K562 (cell line): ENCODE measurements around the gene RBM18. TPM values are rescaled to one million over a fixed set of nuclear protein-coding genes. Genes with fewer than 3 reads are reported as not detected.

ENCODE experiments used
- ATAC-seq: fragments of 200-7000 bp; cut with Tn5 transposase; 3 replicates; pipeline ENCODE4 v1.9.1; 2020; ENCODE audit warnings: moderate library complexity
- BruUV-seq: library from RNA; stranded (reverse); fragments of 400-500 nt; replicated peaks from 2 replicates; lab custom pipeline; 2021; lab: Mats Ljungman, UMichigan
- CTCF ChIA-PET: fragments of 300-600 bp; formaldehyde crosslinking; extraction: SDS; loops from one replicate; lab custom pipeline; 2021; ENCODE audit warnings: low intra/inter-chr PET ratio; lab: Yijun Ruan, JAX
- POLR2A ChIA-PET: fragments of 300-600, 350-650 bp; sonication (Branson Sonifier 250); formaldehyde crosslinking; extraction: SDS; loops from one replicate; lab custom pipeline; 2021; ENCODE audit warnings: antibody characterized with exemption, inconsistent platforms; lab: Yijun Ruan, JAX
- DNase-seq, 4 experiments: peaks; one replicate each; pipeline versions ENCODE4 v3.0.0 to v3.0.0-alpha.2; 2011 to 2018; ENCODE audit warnings: low spot score in 3 of 4, mixed read lengths in 3 of 4; ENCODE audit errors: extremely low read depth in 1 of 4
- FAIRE-seq: peaks from 2 replicates; lab custom pipeline; 2011; peaks lifted over from hg19 to GRCh38; lab: Jason Lieb, UNC
- H2AFZ ChIP-seq: 2 replicates; pipeline ENCODE4 v1.6.0; 2011; ENCODE audit warnings: low read depth, low read length, control low read depth, inconsistent platforms
- H3K27ac ChIP-seq: fragments of 200-600 bp; 3 replicates; pipeline ENCODE4 v1.8.0; 2011; ENCODE audit warnings: low read depth, mild to moderate bottlenecking, control low read depth, inconsistent platforms, low read length, moderate library complexity, mixed read lengths; ENCODE audit errors: extremely low read depth
- H3K27me3 ChIP-seq, 2 experiments: fragments of 300-600 bp in 1 of 2; 2 replicates in 1 of 2; 3 replicates in 1 of 2; pipeline versions ENCODE4 v1.6.0 to v1.8.0; 2011; ENCODE audit warnings: inconsistent platforms in 2 of 2, low read length in 2 of 2, mild to moderate bottlenecking in 1 of 2, mixed read lengths in 1 of 2, moderate library complexity in 1 of 2; ENCODE audit not compliant: control insufficient read depth in 2 of 2, insufficient read depth in 2 of 2
- H3K36me3 ChIP-seq: fragments of 300-600 bp; 3 replicates; pipeline ENCODE4 v1.8.0; 2011; ENCODE audit warnings: mild to moderate bottlenecking, low read length, inconsistent platforms; ENCODE audit not compliant: control insufficient read depth, insufficient read depth
- H3K4me1 ChIP-seq, 2 experiments: fragments of 200-600 bp in 1 of 2; replicated peaks in 1 of 2; 2 replicates in 1 of 2; 3 replicates in 1 of 2; pipeline versions ENCODE4 v1.5.1 to v1.8.0; 2011; ENCODE audit warnings: inconsistent platforms in 2 of 2, low read length in 2 of 2, mild to moderate bottlenecking in 1 of 2, mixed read lengths in 1 of 2, moderate library complexity in 1 of 2; ENCODE audit not compliant: control insufficient read depth in 2 of 2, insufficient read depth in 2 of 2
- H3K4me2 ChIP-seq: 2 replicates; pipeline ENCODE4 v1.6.1; 2011; ENCODE audit warnings: low read length, control low read depth, inconsistent platforms, mixed read lengths; ENCODE audit not compliant: insufficient read depth
- H3K4me3 ChIP-seq: fragments of 200-600 bp; sonication (generic), shearing (Covaris generic); 2 replicates; pipeline ENCODE4 v1.5.1; 2016; ENCODE audit warnings: control low read depth, inconsistent platforms
- H3K79me2 ChIP-seq: fragments of 200-600 bp; 3 replicates; pipeline ENCODE4 v1.8.0; 2011; ENCODE audit warnings: low read length, inconsistent platforms; ENCODE audit not compliant: control insufficient read depth, insufficient read depth
- H3K9ac ChIP-seq, 2 experiments: 2 replicates each; pipeline versions ENCODE4 v1.6.0 to v1.6.1; 2011; ENCODE audit warnings: low read depth in 2 of 2, low read length in 2 of 2, control low read depth in 1 of 2, inconsistent platforms in 1 of 2, mild to moderate bottlenecking in 1 of 2, mixed read lengths in 1 of 2; ENCODE audit not compliant: insufficient read depth in 1 of 2
- H3K9me1 ChIP-seq: one replicate; pipeline ENCODE4 v1.6.0; 2011; ENCODE audit warnings: inconsistent platforms, mild to moderate bottlenecking, low read length, moderate library complexity; ENCODE audit not compliant: control insufficient read depth, insufficient read depth
- H3K9me3 ChIP-seq: replicated peaks from 2 replicates; pipeline ENCODE4 v1.5.1; 2011; ENCODE audit warnings: low read depth, low read length, inconsistent platforms; ENCODE audit not compliant: control insufficient read depth, insufficient read depth
- H4K20me1 ChIP-seq: replicated peaks from 2 replicates; pipeline ENCODE4 v1.6.1; 2011; ENCODE audit warnings: low read length, inconsistent platforms, mixed read lengths; ENCODE audit not compliant: control insufficient read depth, insufficient read depth
- NR1H2 ChIP-seq: sonication (generic); formaldehyde crosslinking; IDR thresholded peaks from 2 replicates; pipeline ENCODE4 v1.4.0; 2020; ENCODE audit warnings: mild to moderate bottlenecking, missing genetic modification reagents
- ZC3H4 ChIP-seq: sonication (generic); formaldehyde crosslinking; IDR thresholded peaks from 2 replicates; pipeline ENCODE4 v1.9.0; 2021; ENCODE audit warnings: missing genetic modification reagents, borderline replicate concordance
- ZNF699 ChIP-seq: fragments of 250-450 bp; sonication (Bioruptor Pico); IDR thresholded peaks from 2 replicates; pipeline ENCODE4 v1.8.0; 2021; ENCODE audit warnings: mild to moderate bottlenecking, moderate library complexity; ENCODE audit not compliant: insufficient replicate concordance
- WGBS: fragments of 100-300 bp; shearing (Covaris generic); methylation state at CpG from one replicate; pipeline ENCODE4 v1.1.6; 2016; ENCODE audit warnings: low coverage, mixed read lengths; ENCODE audit not compliant: insufficient coverage; ENCODE audit errors: missing lambda C conversion rate; 5-methylcytosine and 5-hydroxymethylcytosine counted together
- in situ Hi-C: fragments of 300-500 bp; cut with MboI; formaldehyde crosslinking; loops from 4 replicates; pipeline ENCODE4 v1.15.0; 2018; ENCODE audit warnings: inconsistent platforms, mixed read lengths
- intact Hi-C: fragments of 100-400 bp; cut with micrococcal nuclease; formaldehyde crosslinking; loops from 2 replicates; pipeline ENCODE4 v1.14.2; 2022
- polyA plus RNA-seq, 8 experiments: library from polyadenylated mRNA; depleted of rRNA in 4 of 8; stranded (reverse) in 5 of 8; unstranded in 3 of 8; fragments of >200 nt; fragmentation: Nextera tagmentation in 2 of 8; fragmentation: Illumina TruSeq in 1 of 8; extraction: Ambion mirVana in 2 of 8; extraction: Trizol in 1 of 8; gene quantifications; 2 replicates each; pipeline versions ENCODE4 v1.2.1 to v1.2.3, GENCODE V29; 2011 to 2014; ENCODE audit warnings: inconsistent platforms in 1 of 8, missing spikeins in 1 of 8
- total RNA-seq, 7 experiments: library from RNA; depleted of rRNA in 6 of 7; stranded (reverse); fragments of >200 nt in 6 of 7; fragmentation: Illumina TruSeq in 2 of 7; extraction: Trizol in 2 of 7; gene quantifications; 2 replicates each; pipeline versions ENCODE4 v1.2.1 to v1.2.3, GENCODE V29; 2011 to 2021; ENCODE audit warnings: low replicate concordance in 1 of 7
- TF ChIP-seq, protein P1 (sequence below): fragments of 250-450 bp; sonication (Bioruptor Pico); IDR thresholded peaks from 2 replicates; pipeline ENCODE4 v1.9.0; 2021; ENCODE audit warnings: mild to moderate bottlenecking

RBM18 gene
- total and polyA plus RNA-seq, 9 of the 15 experiments (the other 6 are each of a cell fraction or from before 2014, with no cell fraction given) = 7.9 to 86.3 (median 34.0) TPM

DNA sequence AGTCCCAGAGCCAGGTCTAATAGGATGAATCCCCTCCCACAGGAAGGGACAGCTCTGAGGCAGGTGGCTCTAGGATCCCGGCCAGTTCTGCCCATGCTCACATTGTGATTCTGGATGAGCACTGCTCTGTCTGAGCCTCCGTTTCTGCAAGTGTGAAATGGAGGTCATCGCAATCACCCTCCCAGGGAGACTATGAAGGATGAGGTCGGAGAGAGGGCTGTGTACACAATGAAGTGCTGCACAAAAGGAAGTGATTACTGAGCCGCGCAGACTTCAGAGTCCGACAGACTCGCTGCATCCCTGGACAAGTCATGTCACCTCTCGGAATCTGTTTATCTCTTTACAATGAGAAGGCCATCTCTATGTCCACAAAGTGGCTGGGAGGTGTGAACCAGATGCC lies 57.5 kb downstream of the RBM18 start (continued):
- TF ChIP-seq, protein P1, sequence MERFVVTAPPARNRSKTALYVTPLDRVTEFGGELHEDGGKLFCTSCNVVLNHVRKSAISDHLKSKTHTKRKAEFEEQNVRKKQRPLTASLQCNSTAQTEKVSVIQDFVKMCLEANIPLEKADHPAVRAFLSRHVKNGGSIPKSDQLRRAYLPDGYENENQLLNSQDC (CRISPR knock-in tag) = no peak

DNA sequence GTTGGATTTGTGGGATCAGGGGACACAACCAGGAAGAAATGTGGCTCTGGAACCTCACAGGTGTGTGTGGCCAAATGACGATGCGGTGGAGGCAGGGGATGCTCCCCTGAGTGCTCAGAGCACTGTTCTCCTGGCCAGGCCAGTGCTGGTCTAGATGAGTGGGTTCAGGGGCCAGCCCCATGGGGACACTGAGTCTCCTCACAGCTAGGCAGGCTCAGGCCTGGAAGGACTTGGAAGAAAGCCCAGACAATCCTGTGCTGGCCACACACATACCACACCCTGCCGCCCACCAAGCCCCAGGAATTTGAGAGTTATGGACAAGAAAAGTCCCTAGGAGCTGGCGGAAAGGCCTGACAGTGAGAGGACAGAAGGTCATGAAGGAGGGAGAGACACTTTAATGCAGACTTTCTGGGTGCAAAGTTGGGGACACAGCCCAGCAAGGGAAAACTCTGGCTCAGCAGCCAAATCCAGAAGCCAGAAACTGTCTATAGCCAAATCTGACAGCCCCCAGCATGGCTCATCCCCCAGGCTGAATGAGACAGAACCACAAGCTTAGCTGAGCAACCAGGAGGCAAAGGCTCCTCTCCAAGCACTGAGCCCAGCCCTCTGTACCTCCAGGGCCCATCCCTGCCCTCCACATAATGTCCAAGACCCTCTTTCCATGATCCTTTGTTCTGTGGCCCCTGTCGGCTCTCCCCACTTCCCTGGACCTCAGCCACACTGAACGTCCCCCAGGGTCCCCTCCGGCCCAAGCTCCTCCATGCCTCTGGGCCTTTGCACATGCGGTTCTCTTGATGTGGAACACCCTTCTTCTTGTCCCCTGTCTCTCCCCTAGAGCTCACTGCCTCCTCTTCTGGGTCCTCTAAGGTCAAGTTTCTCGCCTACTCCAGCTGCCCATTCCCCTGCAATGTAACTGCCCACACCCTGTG lies 58.3 kb downstream of the RBM18 start:
- 82% methylated on average over 8 of the region's 9 CpGs for WGBS
- Histone ChIP-seq H3K4me3 (no peak overlapping the region), H3K27ac (no peak overlapping the region), H3K79me2 (peaks cover 4% of the 10 kb centered on the region), H3K27me3 (no peaks in the 10 kb centered on the region), H3K36me3 (peaks cover 49% of the 10 kb centered on the region; the same call in 2 of the 3 replicates), H3K4me2 (no peak overlapping the region), H3K4me1 (peaks cover 0 to 4% of the 10 kb centered on the region in 2 experiments; a peak in 1 of 5 replicates), H4K20me1 (0 out of 2 replicates have a peak, but pooled peaks cover 4% of the 10 kb centered on the region), H3K9ac (peak overlapping the region in 1 of 2 experiments; percentile 19; a peak in 1 of 4 replicates), H3K9me1 (no peaks in the 10 kb centered on the region), H3K9me3 (no peaks in the 10 kb centered on the region), H2AFZ (no peak overlapping the region)
- ATAC-seq = no peak
- ChIA-PET CTCF (no interaction called here), POLR2A (interaction anchor here (0.6 to 1.2 kb wide), 4 partner anchors 8 to 59 kb away, joined by 3 to 5 read pairs (median 3); partner anchors contain the start of genes MRRF and RBM18)
- no peak for FAIRE-seq
- DNase-seq = no peak
- intact Hi-C loops = no loop called here
- TF ChIP-seq NR1H2 (CRISPR knock-in tag) (no peak), ZC3H4 (CRISPR knock-in tag) (no peak), ZNF699 (no peak)
- in situ Hi-C loops = no loop called here
- BruUV-seq = no TSS peak
